Endodermal cell (in vitro differentiated cells): ENCODE measurements around the gene WBP1. TPM values are rescaled to one million over a fixed set of nuclear protein-coding genes. Genes with fewer than 3 reads are reported as not detected.
"Not testable (repeated sequence)": the region's sequence is repeated elsewhere in the genome, so short reads cannot be mapped to it uniquely, and the experiment has no call there.

Experiments used
- DNase-seq: peaks from one replicate; pipeline ENCODE4 v3.0.0-alpha.2; 2017
- H3K27ac ChIP-seq: 2 replicates; pipeline ENCODE4 v1.5.1; 2013; ENCODE audit warnings: mild to moderate bottlenecking, low read depth, low read length, moderate library complexity
- H3K27me3 ChIP-seq: 2 replicates; pipeline ENCODE4 v1.6.1; 2013; ENCODE audit warnings: mild to moderate bottlenecking, low read length, moderate library complexity; ENCODE audit not compliant: insufficient read depth, control insufficient read depth, poor library complexity, severe bottlenecking
- H3K36me3 ChIP-seq: 2 replicates; pipeline ENCODE4 v1.7.0; 2013; ENCODE audit warnings: mild to moderate bottlenecking, low read length, moderate library complexity; ENCODE audit not compliant: control insufficient read depth, insufficient read depth
- H3K4me1 ChIP-seq: one replicate; pipeline ENCODE4 v1.7.0; 2013; ENCODE audit warnings: low read length; ENCODE audit not compliant: control insufficient read depth, insufficient read depth
- H3K4me3 ChIP-seq: 2 replicates; pipeline ENCODE4 v1.5.1; 2013; ENCODE audit warnings: mild to moderate bottlenecking, low read length, moderate library complexity
- H3K9ac ChIP-seq: 2 replicates; pipeline ENCODE4 v1.6.1; 2013; ENCODE audit warnings: mild to moderate bottlenecking, low read length, moderate library complexity; ENCODE audit not compliant: poor library complexity, severe bottlenecking; ENCODE audit errors: extremely low read depth
- H3K9me3 ChIP-seq: 2 replicates; pipeline ENCODE4 v1.6.1; 2013; ENCODE audit warnings: mild to moderate bottlenecking, low read length, moderate library complexity; ENCODE audit not compliant: control insufficient read depth
- H3K27ac Mint-ChIP-seq: 2 replicates; pipeline ENCODE4 v1.8.0; 2020; ENCODE audit warnings: mixed read lengths
- H3K27me3 Mint-ChIP-seq: 2 replicates; pipeline ENCODE4 v1.8.0; 2021; ENCODE audit warnings: mild to moderate bottlenecking, mixed read lengths; ENCODE audit not compliant: insufficient read depth
- H3K36me3 Mint-ChIP-seq: 2 replicates; pipeline ENCODE4 v1.8.0; 2020; ENCODE audit warnings: low read depth, mixed read lengths
- H3K4me1 Mint-ChIP-seq: 2 replicates; pipeline ENCODE4 v1.8.0; 2020; ENCODE audit warnings: mixed read lengths
- H3K4me3 Mint-ChIP-seq: 2 replicates; pipeline ENCODE4 v1.8.0; 2020; ENCODE audit warnings: mild to moderate bottlenecking, moderate library complexity, mixed read lengths
- H3K9me3 Mint-ChIP-seq: 2 replicates; pipeline ENCODE4 v1.8.0; 2020; ENCODE audit warnings: mild to moderate bottlenecking, mixed read lengths
- WGBS, 2 experiments: methylation state at CpG; one replicate each; pipeline versions ENCODE4 v1.1.5 to v1.1.7; 2013; ENCODE audit warnings: missing lambda C conversion rate in 2 of 2, mixed read lengths in 1 of 2; ENCODE audit not compliant: insufficient coverage in 1 of 2, insufficient read length in 1 of 2; 5-methylcytosine and 5-hydroxymethylcytosine counted together
- total RNA-seq, 2 donors: library from RNA; stranded (reverse); fragmentation: NEBNext Ultra II Directional in 1 of 2; extraction: Animal tissue kit (Norgen Biotek cat#: 25700) in 1 of 2; gene quantifications; 2 replicates in 1 of 2; 3 replicates in 1 of 2; pipeline ENCODE4 v1.2.1, GENCODE V29; 2021
- TF ChIP-seq, protein P1 (sequence below): fragments of 200-600 bp; sonication (generic); conservative IDR thresholded peaks from 2 replicates; pipeline ENCODE4 v1.5.0; 2021; ENCODE audit warnings: antibody characterized with exemption, mild to moderate bottlenecking

Gene WBP1
- total RNA-seq, 2 donors from 2014 or later, result 110 to 116 TPM

- peaks cover 28% of the 10 kb centered on the region for H3K36me3 ChIP-seq
- Mint-ChIP-seq H3K36me3 (peaks cover 27% of the 10 kb centered on the region), H3K27me3 (no peaks in the 10 kb centered on the region), H3K4me3 (peak overlapping the region; percentile 93), H3K9me3 (no peaks in the 10 kb centered on the region), H3K4me1 (peaks cover 8% of the 10 kb centered on the region), H3K27ac (peak overlapping the region; percentile 64)
- no peaks in the 10 kb centered on the region for H3K4me1 ChIP-seq
- no peak overlapping the region for H3K27ac ChIP-seq
- no peaks in the 10 kb centered on the region for H3K9me3 ChIP-seq
- peak overlapping the region; percentile 84 for H3K4me3 ChIP-seq
- H3K27me3 ChIP-seq, result no peaks in the 10 kb centered on the region
- H3K9ac ChIP-seq, result peak overlapping the region; percentile 69
- TF ChIP-seq, protein P1, sequence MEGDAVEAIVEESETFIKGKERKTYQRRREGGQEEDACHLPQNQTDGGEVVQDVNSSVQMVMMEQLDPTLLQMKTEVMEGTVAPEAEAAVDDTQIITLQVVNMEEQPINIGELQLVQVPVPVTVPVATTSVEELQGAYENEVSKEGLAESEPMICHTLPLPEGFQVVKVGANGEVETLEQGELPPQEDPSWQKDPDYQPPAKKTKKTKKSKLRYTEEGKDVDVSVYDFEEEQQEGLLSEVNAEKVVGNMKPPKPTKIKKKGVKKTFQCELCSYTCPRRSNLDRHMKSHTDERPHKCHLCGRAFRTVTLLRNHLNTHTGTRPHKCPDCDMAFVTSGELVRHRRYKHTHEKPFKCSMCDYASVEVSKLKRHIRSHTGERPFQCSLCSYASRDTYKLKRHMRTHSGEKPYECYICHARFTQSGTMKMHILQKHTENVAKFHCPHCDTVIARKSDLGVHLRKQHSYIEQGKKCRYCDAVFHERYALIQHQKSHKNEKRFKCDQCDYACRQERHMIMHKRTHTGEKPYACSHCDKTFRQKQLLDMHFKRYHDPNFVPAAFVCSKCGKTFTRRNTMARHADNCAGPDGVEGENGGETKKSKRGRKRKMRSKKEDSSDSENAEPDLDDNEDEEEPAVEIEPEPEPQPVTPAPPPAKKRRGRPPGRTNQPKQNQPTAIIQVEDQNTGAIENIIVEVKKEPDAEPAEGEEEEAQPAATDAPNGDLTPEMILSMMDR, result no peak
- 8 to 12% methylated on average over 2 to 13 of the region's 13 CpGs for WGBS, 2 experiments
- DNase-seq, result no peak
Observed at GRCh38 chr2:74464406-74464805, 6.2 kb downstream of the WBP1 start.

GRCh38 chr2:74470742-74471141 is 12.5 kb downstream of the WBP1 start:
- 84 to 94% methylated on average over 11 to 12 of the region's 12 CpGs for WGBS, 2 experiments
- not testable (repeated sequence) for H3K4me1 ChIP-seq

DNA sequence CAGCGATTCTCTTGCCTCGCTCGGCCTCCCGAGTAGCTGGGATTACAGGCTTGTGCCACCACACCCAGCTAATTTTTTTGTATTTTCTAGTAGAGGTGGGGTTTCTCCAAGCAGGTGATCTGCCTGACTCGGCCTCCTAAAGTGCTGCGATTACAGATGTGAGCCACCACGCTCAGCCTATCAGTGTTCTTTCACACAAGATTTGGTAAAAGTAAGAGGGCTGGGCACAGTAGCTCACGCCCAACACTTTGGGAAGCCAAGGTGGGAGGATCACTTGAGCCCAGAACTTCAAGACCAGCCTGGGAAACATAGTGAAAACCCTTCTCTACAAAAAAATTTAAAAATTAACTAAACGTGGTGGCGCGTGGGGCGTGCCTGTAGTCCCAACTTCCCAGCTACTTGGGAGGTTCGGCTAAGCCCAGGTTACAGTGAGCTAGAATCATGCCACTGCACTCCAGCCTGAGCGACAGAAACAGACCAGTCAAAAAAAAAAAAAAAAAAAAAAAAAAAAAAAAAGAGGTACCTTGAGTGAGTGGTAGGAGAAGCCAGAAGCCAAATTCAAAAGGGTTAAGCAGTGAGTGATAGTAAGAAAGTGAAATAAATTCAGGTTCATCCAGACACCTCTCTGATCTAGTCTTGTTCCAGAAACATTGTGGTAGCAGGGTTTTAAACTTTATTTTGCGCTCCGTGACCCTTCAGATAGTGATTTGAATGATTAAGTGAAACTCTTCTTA is 13.3 kb downstream of the WBP1 start:
- Histone ChIP-seq H3K36me3 (peaks cover 18% of the 10 kb centered on the region), H3K27ac (peak overlapping the region; percentile 85), H3K9me3 (no peaks in the 10 kb centered on the region), H3K9ac (peak overlapping the region; percentile 54), H3K4me1 (no peaks in the 10 kb centered on the region), H3K4me3 (peak overlapping the region; percentile 96), H3K27me3 (no peaks in the 10 kb centered on the region)
- Mint-ChIP-seq H3K27ac (peak overlapping the region; percentile 96), H3K36me3 (peaks cover 18% of the 10 kb centered on the region), H3K27me3 (no peaks in the 10 kb centered on the region), H3K4me1 (no peaks in the 10 kb centered on the region), H3K4me3 (peak overlapping the region; percentile 89), H3K9me3 (no peaks in the 10 kb centered on the region)
- TF ChIP-seq, protein P1, result no peak
- DNase-seq, result no peak
- 69 to 76% methylated on average over 6 to 15 of the region's 16 CpGs for WGBS, 2 experiments

More at GRCh38 chr2:74470742-74471141, 12.5 kb downstream of the WBP1 start:
- H3K9me3 Mint-ChIP-seq, H3K27ac Mint-ChIP-seq, H3K27ac ChIP-seq, H3K27me3 ChIP-seq, H3K9me3 ChIP-seq, H3K4me3 ChIP-seq, H3K4me3 Mint-ChIP-seq, H3K27me3 Mint-ChIP-seq, H3K4me1 Mint-ChIP-seq, DNase-seq, H3K9ac ChIP-seq: not testable (repeated sequence)
- H3K36me3 Mint-ChIP-seq, result peaks cover 17% of the 10 kb centered on the region
- H3K36me3 ChIP-seq, result peaks cover 17% of the 10 kb centered on the region
